Vagina (tissue), 2 donors: ENCODE measurements around the gene WDR75.

ENCODE experiments used
- POLR2A ChIP-seq, 2 donors: fragments of 450-650 bp; IDR thresholded peaks; one replicate each; pipeline ENCODE4 v1.6.1; 2017; ENCODE audit warnings: antibody characterized with exemption in 2 of 2, mild to moderate bottlenecking in 2 of 2, moderate library complexity in 2 of 2
- TF ChIP-seq, protein P1 (sequence below), 3 experiments: fragments of 450-650 bp in 2 of 3; fragments of 200-600 bp in 1 of 3; sonication (generic) in 1 of 3; IDR thresholded peaks; one replicate each; pipeline ENCODE4 v1.5.1; 2017 to 2019; ENCODE audit warnings: antibody characterized with exemption in 3 of 3, mild to moderate bottlenecking in 2 of 3, moderate library complexity in 2 of 3

- TF ChIP-seq, protein P1, sequence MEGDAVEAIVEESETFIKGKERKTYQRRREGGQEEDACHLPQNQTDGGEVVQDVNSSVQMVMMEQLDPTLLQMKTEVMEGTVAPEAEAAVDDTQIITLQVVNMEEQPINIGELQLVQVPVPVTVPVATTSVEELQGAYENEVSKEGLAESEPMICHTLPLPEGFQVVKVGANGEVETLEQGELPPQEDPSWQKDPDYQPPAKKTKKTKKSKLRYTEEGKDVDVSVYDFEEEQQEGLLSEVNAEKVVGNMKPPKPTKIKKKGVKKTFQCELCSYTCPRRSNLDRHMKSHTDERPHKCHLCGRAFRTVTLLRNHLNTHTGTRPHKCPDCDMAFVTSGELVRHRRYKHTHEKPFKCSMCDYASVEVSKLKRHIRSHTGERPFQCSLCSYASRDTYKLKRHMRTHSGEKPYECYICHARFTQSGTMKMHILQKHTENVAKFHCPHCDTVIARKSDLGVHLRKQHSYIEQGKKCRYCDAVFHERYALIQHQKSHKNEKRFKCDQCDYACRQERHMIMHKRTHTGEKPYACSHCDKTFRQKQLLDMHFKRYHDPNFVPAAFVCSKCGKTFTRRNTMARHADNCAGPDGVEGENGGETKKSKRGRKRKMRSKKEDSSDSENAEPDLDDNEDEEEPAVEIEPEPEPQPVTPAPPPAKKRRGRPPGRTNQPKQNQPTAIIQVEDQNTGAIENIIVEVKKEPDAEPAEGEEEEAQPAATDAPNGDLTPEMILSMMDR (IDR thresholded peaks at IDR 0.05), result no peak
- no peak for TF ChIP-seq POLR2A (IDR thresholded peaks at IDR 0.05)
Measured at GRCh38 chr2:189517847-189518535, 76.7 kb downstream of the WDR75 start.
